Measurements from ENCODE around the gene HACD2. TPM values are rescaled to one million over a fixed set of nuclear protein-coding genes. Genes with fewer than 3 reads are reported as not detected.

HACD2 gene
- total RNA-seq, 1 donor from 2014 or later: 35.9 TPM

- Histone ChIP-seq H3K27me3 (no peaks in the 10 kb centered on the region), H3K36me3 (no peaks in the 10 kb centered on the region), H3K4me1 (peaks cover 18% of the 10 kb centered on the region), H3K9me3 (ENCODE audit: low read depth) (no peaks in the 10 kb centered on the region), H3K79me2 (ENCODE audit: low read depth) (no peaks in the 10 kb centered on the region), H3K4me3 (no peak overlapping the region), H4K20me1 (ENCODE audit: low read depth) (no peaks in the 10 kb centered on the region), H2AFZ (replicated peaks) (no peak overlapping the region), H3K27ac (no peak overlapping the region), H3K4me2 (peak overlapping the region; percentile 39), H3K9ac (no peak overlapping the region), H3F3A (ENCODE audit: low read depth) (no peaks in the 10 kb centered on the region)
- no peak for DNase-seq (ENCODE audit: low spot score)
- no peaks in the 10 kb centered on the region for H3K9me3 Mint-ChIP-seq
- peaks cover 7% of the 10 kb centered on the region for H3K4me1 Mint-ChIP-seq
- no peak for TF ChIP-seq EZH2phosphoT487 (IDR thresholded peaks at IDR 0.05)
- TF ChIP-seq EZH2 (IDR thresholded peaks at IDR 0.05): no peak
- no peak for TF ChIP-seq CTCF (IDR thresholded peaks at IDR 0.05)
- peaks cover 5% of the 10 kb centered on the region for H3K36me3 Mint-ChIP-seq
- H3K27me3 Mint-ChIP-seq (ENCODE audit: insufficient read depth, low read depth): no peaks in the 10 kb centered on the region
- no peak overlapping the region for H3K4me3 Mint-ChIP-seq
- H3K27ac Mint-ChIP-seq: no peak overlapping the region
These were observed 59.4 kb downstream of the HACD2 start for GRCh38 chr3:123525433-123525832.

GRCh38 chr3:123524981-123525380 lies 59.9 kb downstream of the HACD2 start:
- no peaks in the 10 kb centered on the region for H3K36me3 ChIP-seq

GRCh38 chr3:123523023-123523412 lies 61.8 kb downstream of the HACD2 start:
- Histone ChIP-seq H3K79me2 (ENCODE audit: low read depth) (no peaks in the 10 kb centered on the region), H3K9ac (no peak overlapping the region), H3K4me2 (no peak overlapping the region), H2AFZ (replicated peaks) (no peak overlapping the region), H3K4me3 (no peak overlapping the region), H3K9me3 (ENCODE audit: low read depth) (no peaks in the 10 kb centered on the region), H3K4me1 (peaks cover 18% of the 10 kb centered on the region), H3K36me3 (no peaks in the 10 kb centered on the region), H3F3A (ENCODE audit: low read depth) (no peaks in the 10 kb centered on the region), H3K27ac (no peak overlapping the region), H3K27me3 (no peaks in the 10 kb centered on the region), H4K20me1 (ENCODE audit: low read depth) (no peaks in the 10 kb centered on the region)
- Mint-ChIP-seq H3K4me1 (peaks cover 7% of the 10 kb centered on the region), H3K4me3 (no peak overlapping the region), H3K9me3 (no peaks in the 10 kb centered on the region), H3K36me3 (peaks cover 5% of the 10 kb centered on the region), H3K27me3 (ENCODE audit: insufficient read depth, low read depth) (no peaks in the 10 kb centered on the region), H3K27ac (no peak overlapping the region)
- no peak for DNase-seq (ENCODE audit: low spot score)
- no peak for TF ChIP-seq EZH2phosphoT487 (IDR thresholded peaks at IDR 0.05)

More at GRCh38 chr3:123524981-123525380, 59.9 kb downstream of the HACD2 start:
- no peaks in the 10 kb centered on the region for H3K9me3 Mint-ChIP-seq
- no peak for TF ChIP-seq EZH2phosphoT487 (IDR thresholded peaks at IDR 0.05)
- TF ChIP-seq EZH2 (IDR thresholded peaks at IDR 0.05): no peak
- no peak for TF ChIP-seq CTCF (IDR thresholded peaks at IDR 0.05)
- DNase-seq (ENCODE audit: low spot score): peak; percentile 38
- Histone ChIP-seq H3K27me3 (no peaks in the 10 kb centered on the region), H3K4me2 (peak overlapping the region; percentile 39), H2AFZ (replicated peaks) (no peak overlapping the region), H3K9ac (no peak overlapping the region), H3K27ac (no peak overlapping the region), H3K9me3 (ENCODE audit: low read depth) (no peaks in the 10 kb centered on the region), H3K4me3 (no peak overlapping the region), H3K79me2 (ENCODE audit: low read depth) (no peaks in the 10 kb centered on the region), H4K20me1 (ENCODE audit: low read depth) (no peaks in the 10 kb centered on the region), H3K4me1 (peaks cover 18% of the 10 kb centered on the region), H3F3A (ENCODE audit: low read depth) (no peaks in the 10 kb centered on the region)
- H3K4me3 Mint-ChIP-seq: no peak overlapping the region
- no peak overlapping the region for H3K27ac Mint-ChIP-seq
- peaks cover 7% of the 10 kb centered on the region for H3K4me1 Mint-ChIP-seq
- H3K36me3 Mint-ChIP-seq: peaks cover 5% of the 10 kb centered on the region
- H3K27me3 Mint-ChIP-seq (ENCODE audit: insufficient read depth, low read depth): no peaks in the 10 kb centered on the region

- Mint-ChIP-seq H3K27me3 (ENCODE audit: insufficient read depth, low read depth) (no peaks in the 10 kb centered on the region), H3K27ac (no peak overlapping the region), H3K4me1 (peaks cover 7% of the 10 kb centered on the region), H3K9me3 (no peaks in the 10 kb centered on the region), H3K36me3 (peaks cover 5% of the 10 kb centered on the region), H3K4me3 (no peak overlapping the region)
- Histone ChIP-seq H3K36me3 (no peaks in the 10 kb centered on the region), H3K27ac (no peak overlapping the region), H3K4me1 (peaks cover 18% of the 10 kb centered on the region), H3K9ac (no peak overlapping the region), H3K4me2 (no peak overlapping the region), H3F3A (ENCODE audit: low read depth) (no peaks in the 10 kb centered on the region), H3K79me2 (ENCODE audit: low read depth) (no peaks in the 10 kb centered on the region), H3K27me3 (no peaks in the 10 kb centered on the region), H4K20me1 (ENCODE audit: low read depth) (no peaks in the 10 kb centered on the region), H3K9me3 (ENCODE audit: low read depth) (no peaks in the 10 kb centered on the region), H3K4me3 (no peak overlapping the region), H2AFZ (replicated peaks) (no peak overlapping the region)
- TF ChIP-seq EZH2phosphoT487 (IDR thresholded peaks at IDR 0.05) (no peak), EZH2 (IDR thresholded peaks at IDR 0.05) (no peak), CTCF (IDR thresholded peaks at IDR 0.05) (no peak)
- no peak for DNase-seq (ENCODE audit: low spot score)
These were observed 62.4 kb downstream of the HACD2 start for GRCh38 chr3:123522320-123523022.
